Gastrocnemius medialis (tissue), 4 donors: Measurements from ENCODE around the gene IL12RB2.

Experiments used
- POLR2A ChIP-seq, 2 donors: fragments of 450-650 bp; IDR thresholded peaks; one replicate each; pipeline ENCODE4 v1.6.1; 2017; ENCODE audit warnings: antibody characterized with exemption in 2 of 2, mild to moderate bottlenecking in 2 of 2, moderate library complexity in 2 of 2
- TF ChIP-seq, protein P1 (sequence below), 5 experiments: fragments of 450-650 bp in 3 of 5; fragments of 200-600 bp in 2 of 5; sonication (generic) in 2 of 5; IDR thresholded peaks in 4 of 5; conservative IDR thresholded peaks in 1 of 5; 1 replicate in 4 of 5; 2 replicates in 1 of 5; pipeline ENCODE4 v1.5.1; 2016 to 2019; ENCODE audit warnings: antibody characterized with exemption in 5 of 5, mild to moderate bottlenecking in 3 of 5, moderate library complexity in 3 of 5

DNA sequence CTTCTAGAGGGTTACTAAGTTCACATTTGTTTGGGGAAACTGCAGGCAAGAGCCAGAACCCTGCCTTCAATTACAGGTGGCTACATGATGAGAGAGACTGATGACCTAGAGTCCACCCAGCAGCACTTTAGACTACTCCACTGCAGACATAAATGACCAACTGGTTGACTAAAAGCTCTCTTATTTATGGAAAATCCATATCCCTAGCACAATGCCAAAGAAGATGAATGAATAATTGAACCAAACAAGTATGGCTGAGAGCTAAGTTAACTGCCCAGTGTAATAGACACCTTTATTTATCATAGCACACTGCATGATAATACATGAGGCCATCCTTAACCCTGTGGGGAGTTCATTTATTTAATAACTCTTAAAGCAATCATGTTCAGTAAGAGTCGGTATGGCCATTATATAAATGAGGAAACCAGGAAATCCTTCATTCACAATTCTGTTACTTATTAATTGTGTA lies 60.4 kb downstream of the IL12RB2 start:
- TF ChIP-seq, protein P1, sequence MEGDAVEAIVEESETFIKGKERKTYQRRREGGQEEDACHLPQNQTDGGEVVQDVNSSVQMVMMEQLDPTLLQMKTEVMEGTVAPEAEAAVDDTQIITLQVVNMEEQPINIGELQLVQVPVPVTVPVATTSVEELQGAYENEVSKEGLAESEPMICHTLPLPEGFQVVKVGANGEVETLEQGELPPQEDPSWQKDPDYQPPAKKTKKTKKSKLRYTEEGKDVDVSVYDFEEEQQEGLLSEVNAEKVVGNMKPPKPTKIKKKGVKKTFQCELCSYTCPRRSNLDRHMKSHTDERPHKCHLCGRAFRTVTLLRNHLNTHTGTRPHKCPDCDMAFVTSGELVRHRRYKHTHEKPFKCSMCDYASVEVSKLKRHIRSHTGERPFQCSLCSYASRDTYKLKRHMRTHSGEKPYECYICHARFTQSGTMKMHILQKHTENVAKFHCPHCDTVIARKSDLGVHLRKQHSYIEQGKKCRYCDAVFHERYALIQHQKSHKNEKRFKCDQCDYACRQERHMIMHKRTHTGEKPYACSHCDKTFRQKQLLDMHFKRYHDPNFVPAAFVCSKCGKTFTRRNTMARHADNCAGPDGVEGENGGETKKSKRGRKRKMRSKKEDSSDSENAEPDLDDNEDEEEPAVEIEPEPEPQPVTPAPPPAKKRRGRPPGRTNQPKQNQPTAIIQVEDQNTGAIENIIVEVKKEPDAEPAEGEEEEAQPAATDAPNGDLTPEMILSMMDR (IDR thresholded peaks at IDR 0.05 in 4 of 5, conservative IDR thresholded peaks at IDR 0.05 in 1 of 5) = no peak
- no peak for TF ChIP-seq POLR2A (IDR thresholded peaks at IDR 0.05)
